NT2/D1 (cell line): Measurements from ENCODE around the gene RFC2.

ENCODE experiments used
- YY1 ChIP-seq: IDR thresholded peaks from 2 replicates; pipeline ENCODE4 v1.6.1; 2011; ENCODE audit not compliant: insufficient read length, insufficient read depth
- ZNF274 ChIP-seq: IDR thresholded peaks from 2 replicates; pipeline ENCODE4 v1.6.1; 2011; ENCODE audit warnings: mild to moderate bottlenecking, low read depth, low read length

DNA sequence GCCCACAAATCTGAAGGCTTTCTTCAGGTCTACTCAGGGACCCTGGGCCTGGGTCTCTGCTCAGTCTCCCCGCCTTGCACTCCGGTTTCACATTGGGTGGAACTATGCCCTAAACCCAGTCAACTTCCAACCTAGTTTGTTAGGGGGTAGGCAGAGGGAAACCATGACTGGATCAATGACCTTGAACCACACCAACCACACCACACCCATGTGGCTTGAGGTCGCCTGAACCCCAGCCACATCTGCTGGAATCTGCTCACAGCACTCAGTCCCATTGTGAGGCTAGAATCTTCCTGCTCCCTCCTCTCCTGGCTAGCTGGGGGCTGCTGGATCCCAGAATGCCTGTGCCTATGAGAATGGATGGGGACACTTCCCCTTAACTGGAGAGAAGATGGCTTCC is 17.9 kb downstream of the RFC2 start:
- TF ChIP-seq ZNF274, result no peak
- TF ChIP-seq YY1, result no peak
